Measurements from ENCODE around the gene C19orf25.

C19orf25 gene

GRCh38 chr19:1483131-1483978 is 4.3 kb upstream of the C19orf25 start:
- TF ChIP-seq REST (IDR thresholded peaks at IDR 0.05; ENCODE audit: low read depth), result no peak
- no peak for TF ChIP-seq FOXM1 (IDR thresholded peaks at IDR 0.05; ENCODE audit: borderline replicate concordance, low read depth)
- no peak for TF ChIP-seq CEBPB (IDR thresholded peaks at IDR 0.05)
- no peak for TF ChIP-seq EGR1 (IDR thresholded peaks at IDR 0.05)
- TF ChIP-seq USF1 (IDR thresholded peaks at IDR 0.05), result no peak
- no peak for TF ChIP-seq MAX (IDR thresholded peaks at IDR 0.05)
- TF ChIP-seq YY1 (IDR thresholded peaks at IDR 0.05; ENCODE audit: low read depth), result no peak

- TF ChIP-seq EP300 (IDR thresholded peaks at IDR 0.05; ENCODE audit: borderline replicate concordance) (no peak), REST (IDR thresholded peaks at IDR 0.05; ENCODE audit: low read depth) (peak; percentile 25; the same call in 1 of the 2 replicates)
Observed at GRCh38 chr19:1482361-1483130, 3.5 kb upstream of the C19orf25 start.

GRCh38 chr19:1481893-1482360 is 2.9 kb upstream of the C19orf25 start:
- no peak for TF ChIP-seq TEAD4 (IDR thresholded peaks at IDR 0.05)

GRCh38 chr19:1481224-1481892 is 2.3 kb upstream of the C19orf25 start:
- TF ChIP-seq TAF1 (IDR thresholded peaks at IDR 0.05; ENCODE audit: low read depth) (no peak), USF1 (IDR thresholded peaks at IDR 0.05) (no peak), TEAD4 (IDR thresholded peaks at IDR 0.05) (no peak), CEBPB (IDR thresholded peaks at IDR 0.05) (no peak), RAD21 (IDR thresholded peaks at IDR 0.05; ENCODE audit: low read depth) (no peak), YY1 (IDR thresholded peaks at IDR 0.05; ENCODE audit: low read depth) (no peak), MAX (IDR thresholded peaks at IDR 0.05) (no peak), NFIC (IDR thresholded peaks at IDR 0.05) (no peak), TCF12 (IDR thresholded peaks at IDR 0.05; ENCODE audit: low read depth) (no peak), EGR1 (IDR thresholded peaks at IDR 0.05) (no peak), REST (IDR thresholded peaks at IDR 0.05; ENCODE audit: low read depth) (no peak), EP300 (IDR thresholded peaks at IDR 0.05; ENCODE audit: borderline replicate concordance) (no peak), FOXM1 (IDR thresholded peaks at IDR 0.05; ENCODE audit: borderline replicate concordance, low read depth) (no peak), CREB1 (IDR thresholded peaks at IDR 0.05; ENCODE audit: low read depth) (no peak), ZBTB7A (IDR thresholded peaks at IDR 0.05; ENCODE audit: low read depth) (no peak)
